Cardiac fibroblast (primary cell): ENCODE measurements around the gene HEYL.

Experiments used
- DNase-seq, 2 donors: peaks; one replicate each; pipeline versions ENCODE4 v3.0.0 to v3.0.0-alpha.2; 2010; ENCODE audit warnings: low read depth in 2 of 2
- H3K4me3 ChIP-seq, 2 donors: replicated peaks in 1 of 2; 1 replicate in 1 of 2; 2 replicates in 1 of 2; pipeline ENCODE4 v1.5.1; 2011; ENCODE audit warnings: low read depth in 2 of 2, low read length in 2 of 2, mild to moderate bottlenecking in 2 of 2, moderate library complexity in 1 of 2
- CTCF ChIP-seq: IDR thresholded peaks from one replicate; pipeline ENCODE4 v1.5.1; 2011; ENCODE audit warnings: low read depth, mild to moderate bottlenecking, low read length, inconsistent platforms

Gene HEYL

DNA sequence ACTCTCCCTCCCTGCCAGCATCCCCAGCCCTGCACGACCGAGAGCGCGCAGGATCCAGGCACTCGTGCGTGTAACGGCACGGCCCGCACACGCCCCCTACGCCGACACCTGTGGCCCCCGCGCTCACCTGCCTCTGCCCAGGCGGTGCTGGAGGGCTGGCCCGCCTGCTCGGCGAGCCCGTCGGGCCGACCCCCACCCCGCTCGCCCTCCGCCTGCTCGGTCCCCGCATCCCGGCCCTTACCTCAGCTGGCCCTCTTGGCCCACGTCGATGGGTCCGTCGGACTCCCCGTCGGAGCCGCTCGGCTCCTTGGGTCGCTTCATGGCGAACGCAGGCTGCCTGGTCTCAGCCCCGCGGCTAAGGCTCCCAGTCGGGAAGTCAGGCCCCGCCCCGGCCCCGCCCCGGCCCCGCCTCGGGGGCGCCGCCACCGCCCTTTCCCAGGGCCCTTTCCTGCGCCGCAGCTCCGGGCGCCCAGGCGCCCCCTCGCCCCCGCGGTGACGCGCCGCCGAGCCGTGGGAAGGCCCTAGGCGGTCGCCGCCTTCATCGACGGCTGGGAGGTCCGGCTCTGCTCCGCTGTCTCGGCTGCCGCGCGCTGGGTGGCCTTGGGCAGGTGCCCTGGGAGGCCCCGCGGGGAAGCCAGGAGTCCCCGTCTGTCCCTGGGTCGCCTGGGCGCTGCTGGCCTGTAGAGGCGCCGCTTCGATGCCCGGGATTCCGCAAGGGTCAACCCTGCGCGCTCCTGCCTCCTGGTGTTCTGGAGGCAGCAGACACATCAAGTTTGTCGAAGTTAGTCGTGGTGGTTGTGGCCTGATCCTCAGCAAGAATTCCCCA lies at the start of gene HEYL:
TSS of gene HEYL (minus strand) at position 339 of the 826 bp plus-strand sequence. CDS start at position 321, 18 bp downstream.
- H3K4me3 ChIP-seq, result peak within 1 kb of the TSS; percentile 18 to 59
- DNase-seq, result peak; percentile 37 to 60
- TF ChIP-seq CTCF, result peak; percentile 60

DNA sequence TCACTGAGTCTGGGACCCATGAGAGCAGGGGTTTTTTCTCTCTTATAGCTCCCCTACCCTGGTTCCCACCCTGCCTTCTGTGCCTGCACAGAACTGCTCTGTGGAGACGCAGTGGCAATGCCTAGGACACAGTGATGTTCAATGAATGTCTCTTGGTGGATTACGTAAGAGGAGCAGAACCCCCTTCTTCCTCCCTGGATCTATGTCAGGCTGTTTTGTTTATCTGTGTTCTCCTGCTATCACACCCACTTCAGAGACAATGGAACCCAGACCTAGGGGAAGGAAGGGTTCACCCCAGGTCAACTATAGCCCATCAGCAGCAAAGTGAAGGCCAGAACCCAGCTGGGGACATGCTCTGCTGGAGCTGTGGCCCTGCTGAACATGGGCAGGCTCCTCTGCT lies 49.8 kb upstream of the HEYL start:
- DNase-seq, result no peak
- no peak for TF ChIP-seq CTCF
- no peak overlapping the region for H3K4me3 ChIP-seq

- H3K4me3 ChIP-seq, result no peak overlapping the region
- TF ChIP-seq CTCF, result no peak
- no peak for DNase-seq
Observed at GRCh38 chr1:39688706-39689105, 49.3 kb upstream of the HEYL start.

- no peak for DNase-seq
- H3K4me3 ChIP-seq, result no peak overlapping the region
- TF ChIP-seq CTCF, result no peak
Observed at GRCh38 chr1:39687243-39687642, 47.8 kb upstream of the HEYL start.

DNA sequence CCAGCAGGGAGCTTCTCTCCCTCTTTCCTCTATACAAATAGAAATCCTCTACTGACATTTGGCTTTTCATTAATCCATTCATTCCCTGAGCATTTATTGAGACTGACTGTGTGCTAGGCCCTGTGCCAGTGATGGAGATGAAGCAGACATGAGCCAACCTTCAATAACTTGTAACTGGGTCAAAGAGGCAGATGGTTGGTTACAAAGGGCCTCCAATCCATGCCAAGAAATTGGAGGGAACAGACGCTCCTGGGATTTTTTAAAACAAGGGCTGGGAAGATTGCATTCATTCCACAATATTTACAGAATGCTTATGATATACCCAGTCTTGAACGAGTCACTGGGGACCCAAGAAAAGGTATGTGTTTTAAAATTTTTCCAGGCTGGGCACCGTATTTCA lies 45.6 kb upstream of the HEYL start:
- no peak for TF ChIP-seq CTCF
- no peak overlapping the region for H3K4me3 ChIP-seq

DNA sequence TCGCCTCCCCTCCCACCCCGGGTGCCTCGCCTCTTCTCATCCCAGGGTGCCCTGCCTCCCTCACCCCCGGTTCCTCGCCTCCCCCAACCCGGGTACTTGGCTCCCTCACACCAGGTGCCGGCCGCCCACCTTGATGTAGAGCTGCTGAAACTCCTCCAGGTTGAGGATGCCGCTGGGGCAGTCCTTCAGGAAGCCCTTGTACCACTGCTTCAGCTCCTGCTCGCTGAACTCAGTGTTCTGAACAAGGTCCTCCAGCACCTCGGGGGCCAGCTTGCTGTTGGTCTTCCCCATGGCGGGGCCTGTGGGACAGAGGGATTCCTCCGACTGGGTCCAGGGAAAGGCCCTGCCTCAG lies 44.8 kb upstream of the HEYL start:
- no peak overlapping the region for H3K4me3 ChIP-seq
- DNase-seq, result no peak
- TF ChIP-seq CTCF, result no peak

More for the DNA sequence above, 45.6 kb upstream of the HEYL start:
- DNase-seq, result no peak
